Measurements from ENCODE around the gene AQP9.

AQP9 gene

GRCh38 chr15:58141894-58142293 lies 3.7 kb downstream of the AQP9 start:
- DNase-seq = no peak

DNA sequence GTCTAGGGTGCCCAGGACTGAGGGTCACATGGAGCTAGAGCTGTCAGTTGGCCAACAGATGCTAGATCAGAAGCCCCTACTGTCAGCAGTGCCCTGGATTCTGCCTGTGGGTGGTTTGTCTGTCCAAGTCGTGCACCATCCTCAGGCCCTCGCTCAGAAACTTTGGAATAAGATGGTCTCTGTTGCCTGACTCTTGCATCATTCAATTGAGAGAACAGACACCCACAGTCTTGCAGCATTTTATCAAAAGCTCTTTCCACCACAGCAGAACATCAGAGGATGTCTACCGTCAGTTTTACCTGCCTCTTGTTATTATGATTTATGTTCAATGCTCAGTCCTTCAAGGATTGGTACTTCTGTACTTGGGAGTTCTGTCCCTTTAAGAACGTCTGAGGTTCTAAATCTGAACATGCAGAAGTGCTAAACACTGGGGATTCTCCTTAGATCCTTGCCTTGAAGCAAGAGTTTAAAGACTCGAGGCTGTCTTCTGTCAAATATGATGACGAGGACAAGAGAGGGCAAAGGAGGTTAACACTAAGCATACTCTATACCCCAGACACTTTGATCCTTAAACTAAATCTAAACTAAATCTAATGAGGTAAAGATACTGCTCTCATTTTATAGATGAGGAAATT lies 4.8 kb downstream of the AQP9 start:
- DNase-seq = no peak

- no peak for DNase-seq
Measured at GRCh38 chr15:58145606-58146005, 7.4 kb downstream of the AQP9 start.

DNA sequence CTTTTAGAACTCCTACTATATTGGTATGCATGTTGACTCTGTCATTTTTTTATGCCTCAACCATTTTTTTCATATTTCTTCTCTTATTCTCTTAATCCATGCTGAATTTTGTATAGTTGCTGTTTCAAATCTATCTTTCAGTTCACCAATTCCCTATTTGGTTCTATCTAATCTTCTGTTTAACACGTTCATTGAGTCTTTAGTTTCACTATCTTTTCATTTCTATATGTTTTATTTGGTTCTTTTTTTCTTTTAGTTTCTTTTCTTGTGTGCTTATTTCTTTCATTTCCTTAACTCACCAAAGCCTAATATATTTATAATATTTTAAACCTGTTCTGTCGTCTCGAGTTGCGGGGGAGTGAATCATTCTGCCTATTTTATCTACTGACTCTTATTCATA lies 8.0 kb downstream of the AQP9 start:
- no peak for DNase-seq

DNA sequence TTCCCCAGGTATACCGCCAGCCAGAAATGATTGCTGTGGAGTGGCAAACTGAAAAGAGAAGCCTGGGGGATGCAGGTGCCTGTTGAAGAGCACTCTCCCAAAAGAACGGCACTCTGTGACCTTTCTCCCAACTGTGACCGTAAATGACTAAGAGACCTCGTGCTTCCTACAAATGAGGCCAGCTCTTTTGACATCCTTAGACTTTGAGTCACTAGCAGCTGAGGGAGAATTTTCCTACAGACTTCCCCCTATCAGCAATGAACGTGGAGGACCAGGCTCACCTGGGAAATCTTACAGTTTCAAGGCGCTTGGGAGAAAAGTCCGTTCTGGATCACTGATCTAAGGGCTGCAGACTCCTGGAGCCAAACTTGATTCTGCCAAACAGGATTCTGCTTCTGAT lies 8.6 kb downstream of the AQP9 start:
- peak; percentile 84 to 85 for DNase-seq

DNA sequence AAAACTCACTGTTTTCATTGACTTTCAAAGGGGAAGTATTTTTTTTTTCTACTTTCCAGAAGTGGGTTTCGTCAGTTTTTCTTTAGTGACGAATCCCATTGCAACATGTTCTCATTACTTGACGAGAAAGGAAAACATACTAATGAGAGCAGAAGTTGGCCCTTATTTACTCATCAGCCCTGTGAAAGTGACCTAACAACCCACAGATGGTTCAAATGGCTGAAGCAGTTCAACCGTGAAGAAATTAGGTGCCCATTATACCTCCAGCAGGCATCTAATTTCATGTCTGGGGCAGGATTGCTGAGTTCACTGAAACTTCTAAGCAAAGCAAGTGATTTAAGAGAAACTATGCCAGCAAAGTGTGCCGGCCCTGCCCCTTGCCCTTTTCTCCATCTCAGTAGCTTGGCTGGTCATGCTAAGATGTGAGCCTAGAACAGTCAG lies 9.0 kb downstream of the AQP9 start:
- DNase-seq = peak; percentile 94 to 95

DNA sequence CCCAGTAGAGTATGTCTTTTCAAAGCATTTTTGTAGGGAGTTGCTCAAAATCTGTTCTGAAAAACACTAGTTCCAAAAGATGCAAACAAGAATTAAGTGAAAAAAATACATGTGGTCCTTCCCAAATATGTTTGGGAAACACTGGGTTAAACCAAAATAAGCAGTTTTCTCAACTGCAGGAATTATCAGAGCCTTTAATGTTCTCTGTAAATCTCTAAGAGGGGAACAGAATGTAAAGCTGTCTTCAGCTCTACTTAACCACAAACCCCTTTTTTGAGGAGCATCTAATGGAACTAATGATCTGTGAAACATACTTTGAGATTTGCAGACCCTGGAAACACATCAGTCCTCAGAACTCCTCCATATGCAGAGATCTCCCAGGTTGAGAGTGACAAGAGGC lies 9.9 kb downstream of the AQP9 start:
- DNase-seq = no peak

DNA sequence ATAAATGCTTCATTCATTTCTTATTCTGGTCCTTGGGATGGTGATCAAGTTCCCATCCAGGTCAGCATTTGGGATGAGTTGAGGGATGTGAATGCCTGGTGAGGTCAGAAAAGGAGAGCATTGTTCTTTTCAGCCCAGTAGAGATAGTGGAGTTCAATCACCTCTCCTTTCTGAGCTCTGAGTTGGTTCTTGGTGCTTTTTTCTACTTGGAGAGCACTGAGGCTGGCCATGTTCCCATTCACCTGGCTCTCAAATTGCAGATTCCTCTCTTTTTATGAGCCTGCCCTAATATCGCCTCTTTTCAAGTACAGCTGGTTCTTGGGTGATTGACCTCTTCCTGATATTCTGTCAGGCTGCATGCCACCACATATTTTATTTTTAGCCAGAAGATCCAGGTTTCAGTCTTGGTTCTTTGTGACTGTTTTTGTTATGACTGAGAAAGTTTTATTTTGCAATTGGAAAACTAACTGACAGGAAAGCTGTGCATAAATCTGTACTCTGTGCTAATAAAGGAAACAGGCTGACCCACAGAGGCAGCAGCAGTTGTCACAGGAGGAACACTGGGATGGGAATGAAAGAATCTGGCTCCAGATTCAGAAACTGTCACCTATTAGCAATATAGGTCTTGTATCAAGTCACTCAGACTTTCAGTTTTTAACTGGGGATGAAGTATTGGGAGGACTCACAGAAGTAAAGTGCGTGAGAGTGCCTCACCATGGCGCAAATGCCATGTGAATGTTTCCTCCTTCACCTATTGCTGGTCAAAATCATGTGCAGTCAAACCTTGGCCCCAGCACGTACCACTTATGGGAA lies 10.7 kb downstream of the AQP9 start:
- no peak for DNase-seq

- no peak for DNase-seq
Measured at GRCh38 chr15:58154769-58155168, 16.6 kb downstream of the AQP9 start.

- DNase-seq = no peak
Measured at GRCh38 chr15:58159827-58160386, 21.7 kb downstream of the AQP9 start.

DNA sequence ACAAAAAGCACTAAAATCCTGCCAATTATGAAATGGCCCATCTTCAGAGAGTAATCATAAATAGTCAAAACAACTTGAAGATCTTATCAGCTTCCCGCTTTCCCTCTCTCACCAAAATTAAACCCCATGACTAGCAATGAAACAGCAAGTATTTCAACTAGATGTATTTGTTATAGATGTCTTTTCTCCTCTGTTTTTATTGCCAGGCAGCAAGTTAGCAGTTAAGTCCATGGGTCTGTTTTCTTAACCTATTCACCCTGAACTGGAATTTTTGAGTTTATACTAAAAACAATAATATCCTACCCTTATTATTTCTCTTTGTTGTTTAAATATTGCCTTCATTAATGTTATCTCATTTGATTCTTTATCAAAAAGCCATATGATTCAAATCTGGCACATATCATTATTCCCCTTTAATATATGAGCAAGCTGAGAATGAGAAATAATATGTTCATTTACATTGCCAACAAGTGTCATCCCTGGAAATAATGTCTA lies 23.3 kb downstream of the AQP9 start:
- no peak for DNase-seq

DNA sequence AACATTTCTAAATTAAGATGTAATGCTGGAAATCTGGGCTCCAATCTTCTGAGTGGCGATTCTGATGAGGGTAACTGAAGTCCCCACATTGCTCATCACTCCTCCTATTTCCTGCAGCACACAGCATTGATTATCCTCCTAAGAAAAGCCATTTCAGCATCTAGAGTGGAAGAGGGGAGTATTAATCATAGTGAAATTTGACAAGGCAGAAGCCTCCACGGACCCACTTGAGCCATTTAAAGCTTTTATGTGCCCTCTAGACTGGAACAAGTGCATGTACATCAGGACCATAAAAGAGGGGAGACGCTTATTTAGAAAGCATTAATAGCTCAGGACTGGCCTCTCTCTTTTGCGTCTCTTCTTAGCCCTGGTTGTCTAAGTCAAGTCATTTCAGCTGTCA lies 25.8 kb downstream of the AQP9 start:
- no peak for DNase-seq

DNA sequence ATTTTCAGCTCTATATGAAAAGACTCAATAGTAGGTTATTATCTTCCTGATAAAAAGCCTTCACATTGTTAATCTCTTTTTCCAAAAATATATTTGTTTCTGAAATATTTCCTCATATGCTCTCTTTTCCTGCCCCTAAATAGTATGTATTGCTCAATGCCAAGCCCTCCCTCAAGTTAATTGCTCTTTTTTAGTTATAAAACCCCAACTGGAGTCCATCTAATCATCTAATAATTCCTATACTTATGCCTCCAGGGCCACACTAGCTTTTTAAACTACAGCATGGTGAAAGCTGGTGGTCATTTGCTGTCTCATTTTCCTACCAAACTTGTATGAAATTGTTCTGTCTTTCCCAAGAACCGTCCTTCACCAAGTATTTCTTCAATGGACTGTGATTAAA lies 26.7 kb downstream of the AQP9 start:
- DNase-seq = no peak

GRCh38 chr15:58165661-58166060 lies 27.5 kb downstream of the AQP9 start:
- no peak for DNase-seq

DNA sequence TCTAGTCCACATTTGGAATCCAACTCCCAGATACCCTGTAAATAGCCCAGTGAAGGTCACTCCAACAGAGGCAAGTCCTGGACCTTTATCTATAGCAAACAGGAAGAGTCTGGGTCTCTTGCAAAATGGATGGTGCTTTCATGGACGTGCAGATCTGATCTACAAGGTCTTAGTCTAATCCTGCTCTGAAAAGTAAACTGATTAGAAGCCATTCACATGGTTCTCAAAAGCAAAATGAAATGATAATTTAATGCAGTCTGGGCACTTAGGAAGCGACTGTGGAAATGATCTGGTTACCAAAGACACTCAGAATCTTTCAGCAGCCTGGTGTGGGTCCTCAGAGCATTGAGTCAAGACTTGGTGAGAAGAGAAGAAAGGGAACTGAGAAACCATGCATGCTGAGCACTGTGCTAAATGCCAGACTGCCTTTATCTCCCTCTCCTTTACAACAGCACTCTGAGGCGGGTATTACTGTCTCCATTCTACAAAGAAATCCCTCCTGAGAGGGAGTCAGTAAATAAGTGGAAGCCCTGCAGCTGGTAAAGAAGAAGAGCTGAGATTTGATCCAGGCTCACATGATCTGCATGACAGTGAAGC lies 29.0 kb downstream of the AQP9 start:
- DNase-seq = no peak

- DNase-seq = no peak
Measured at GRCh38 chr15:58169934-58170333, 31.8 kb downstream of the AQP9 start.

DNA sequence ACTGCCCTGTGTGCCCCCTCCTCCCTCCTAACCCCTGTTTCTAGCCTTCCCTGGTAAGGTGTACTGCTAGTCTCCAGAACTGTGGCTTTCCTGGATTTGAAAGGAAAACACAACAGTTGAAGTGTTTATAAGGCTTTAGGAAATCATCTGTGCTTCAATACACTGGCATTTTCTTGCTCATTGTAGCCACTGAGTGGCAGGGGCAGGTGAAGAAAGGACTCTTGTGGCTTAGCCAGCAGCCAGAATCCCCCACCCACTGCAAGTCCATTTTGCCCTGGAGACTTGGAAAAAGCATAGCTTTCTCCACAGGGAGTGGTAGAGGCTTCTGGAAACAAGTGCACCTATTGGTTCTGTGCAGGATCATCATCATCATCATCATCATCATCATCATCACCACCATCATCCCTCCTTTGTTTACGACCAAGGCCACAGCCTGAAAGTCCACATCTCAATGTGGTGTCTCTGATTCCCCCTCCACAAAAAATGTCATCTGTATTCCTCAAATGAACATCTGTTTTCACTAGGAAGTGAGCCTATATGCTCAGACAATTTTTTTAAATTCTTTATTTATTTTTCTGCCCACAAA lies 33.4 kb downstream of the AQP9 start:
- DNase-seq = no peak

DNA sequence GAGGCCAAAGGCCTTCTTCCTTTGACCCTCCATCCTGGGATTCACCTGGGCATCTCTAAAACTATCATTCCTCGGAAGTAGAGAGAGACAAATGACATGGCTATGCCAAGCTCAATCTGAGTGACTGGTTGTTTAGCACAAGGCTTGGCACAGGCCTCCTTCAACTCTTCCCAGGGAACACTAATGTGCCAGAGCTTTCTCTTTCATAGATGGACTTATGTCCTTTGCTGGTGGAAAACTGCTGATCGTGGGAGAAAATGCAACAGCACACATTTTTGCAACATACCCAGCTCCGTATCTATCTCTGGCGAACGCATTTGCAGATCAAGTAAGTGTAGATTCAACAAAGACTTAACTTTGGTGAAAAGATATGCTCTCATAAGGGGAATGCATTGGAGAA lies 36.5 kb downstream of the AQP9 start:
- DNase-seq = no peak

DNA sequence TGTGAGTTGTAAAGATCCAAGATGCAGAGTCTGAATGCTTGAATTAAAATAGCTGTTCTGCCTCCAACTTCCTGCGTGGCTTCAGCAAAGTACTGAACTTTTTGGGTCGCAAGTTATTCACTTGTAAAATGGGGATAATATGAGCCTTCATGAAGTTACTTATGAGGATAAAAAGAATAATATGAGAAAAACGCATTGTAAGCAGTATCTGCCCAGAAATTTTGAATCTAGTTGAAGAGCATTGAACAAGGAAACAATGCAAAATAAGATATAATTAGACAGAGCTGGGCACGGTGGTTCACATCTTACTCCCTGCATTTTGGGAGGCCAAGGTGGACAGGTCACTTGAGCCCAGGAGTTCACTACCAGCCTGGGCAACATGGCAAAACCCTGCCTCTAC lies 37.8 kb downstream of the AQP9 start:
- no peak for DNase-seq

- DNase-seq = no peak
Measured at GRCh38 chr15:58178668-58179067, 40.5 kb downstream of the AQP9 start.

- DNase-seq = no peak
Measured at GRCh38 chr15:58179206-58179605, 41.0 kb downstream of the AQP9 start.

- no peak for DNase-seq
Measured at GRCh38 chr15:58179741-58180381, 41.7 kb downstream of the AQP9 start.

All from AML-193 (cell line).